ENCODE measurements around the gene SBNO1.

Gene SBNO1

DNA sequence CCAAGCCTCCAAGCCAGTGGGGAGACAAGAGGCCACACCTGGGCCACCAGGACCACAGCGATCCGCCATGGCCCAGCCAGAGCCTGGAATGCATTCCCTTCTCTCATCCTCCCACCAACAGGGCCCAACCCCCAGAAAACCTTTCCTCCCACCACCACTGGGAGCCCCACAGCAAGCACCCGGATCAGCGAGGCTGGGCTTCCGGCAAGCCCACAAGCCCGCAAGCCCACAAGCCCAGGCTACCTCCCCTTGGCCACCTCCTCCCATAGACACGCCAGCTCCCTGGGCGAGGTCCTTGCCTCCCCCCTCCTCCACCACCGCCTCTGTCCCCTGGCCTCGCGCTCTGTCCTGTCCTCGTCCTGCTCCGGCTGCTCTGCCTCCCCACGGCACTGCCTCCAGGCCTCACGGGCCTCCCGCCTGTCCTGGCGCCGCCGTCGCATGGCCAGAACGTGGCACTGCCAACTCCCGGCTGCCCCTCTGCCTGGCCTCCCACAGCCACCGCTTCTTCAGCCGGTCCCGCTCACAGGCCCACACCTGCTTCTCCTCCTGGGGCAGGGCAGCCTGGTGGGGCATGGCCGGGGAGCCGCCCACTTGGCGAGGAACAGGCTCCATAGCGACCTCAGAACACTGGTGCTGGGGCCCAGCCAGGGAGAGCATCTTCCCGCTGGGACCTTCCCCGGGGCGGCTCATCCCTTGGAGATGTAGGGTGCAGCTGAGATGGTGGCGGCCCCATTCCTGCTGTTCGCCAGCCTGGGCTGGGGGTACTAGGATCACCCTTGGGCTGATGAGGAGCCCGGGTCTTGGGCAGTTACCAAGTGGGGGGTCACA is 98.6 kb downstream of the SBNO1 start:
- TF ChIP-seq, protein P1, sequence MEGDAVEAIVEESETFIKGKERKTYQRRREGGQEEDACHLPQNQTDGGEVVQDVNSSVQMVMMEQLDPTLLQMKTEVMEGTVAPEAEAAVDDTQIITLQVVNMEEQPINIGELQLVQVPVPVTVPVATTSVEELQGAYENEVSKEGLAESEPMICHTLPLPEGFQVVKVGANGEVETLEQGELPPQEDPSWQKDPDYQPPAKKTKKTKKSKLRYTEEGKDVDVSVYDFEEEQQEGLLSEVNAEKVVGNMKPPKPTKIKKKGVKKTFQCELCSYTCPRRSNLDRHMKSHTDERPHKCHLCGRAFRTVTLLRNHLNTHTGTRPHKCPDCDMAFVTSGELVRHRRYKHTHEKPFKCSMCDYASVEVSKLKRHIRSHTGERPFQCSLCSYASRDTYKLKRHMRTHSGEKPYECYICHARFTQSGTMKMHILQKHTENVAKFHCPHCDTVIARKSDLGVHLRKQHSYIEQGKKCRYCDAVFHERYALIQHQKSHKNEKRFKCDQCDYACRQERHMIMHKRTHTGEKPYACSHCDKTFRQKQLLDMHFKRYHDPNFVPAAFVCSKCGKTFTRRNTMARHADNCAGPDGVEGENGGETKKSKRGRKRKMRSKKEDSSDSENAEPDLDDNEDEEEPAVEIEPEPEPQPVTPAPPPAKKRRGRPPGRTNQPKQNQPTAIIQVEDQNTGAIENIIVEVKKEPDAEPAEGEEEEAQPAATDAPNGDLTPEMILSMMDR (conservative IDR thresholded peaks at IDR 0.05; ENCODE audit: low read depth, low read length) = no peak
- no peak overlapping the region for H3K4me3 ChIP-seq (ENCODE audit: low read depth, low read length)
- DNase-seq (ENCODE audit: low read depth) = no peak

DNA sequence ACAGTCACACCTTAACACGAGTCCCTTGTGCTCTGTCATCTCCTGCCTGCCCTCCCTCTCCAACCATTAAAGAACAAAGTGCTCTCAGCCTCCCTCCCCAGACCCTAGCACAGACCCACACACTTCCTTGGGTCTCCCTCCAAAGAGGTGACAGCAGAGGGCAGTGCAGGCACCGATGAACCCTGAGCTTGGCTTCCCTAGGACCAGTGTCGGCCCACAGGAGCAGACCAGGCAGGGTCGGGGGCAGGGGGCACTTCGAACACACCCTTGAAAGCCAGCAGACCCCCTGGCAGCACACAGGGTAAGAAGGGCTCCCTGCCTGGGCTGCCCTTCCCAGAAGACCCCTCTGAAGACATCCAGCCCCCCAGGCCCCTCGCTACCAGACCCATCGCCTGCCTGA is 100.0 kb downstream of the SBNO1 start:
- TF ChIP-seq, protein P1 (conservative IDR thresholded peaks at IDR 0.05; ENCODE audit: low read depth, low read length) = peak; percentile 37
- DNase-seq (ENCODE audit: low read depth) = no peak
- no peak overlapping the region for H3K4me3 ChIP-seq (ENCODE audit: low read depth, low read length)

- H3K4me3 ChIP-seq (ENCODE audit: low read depth, low read length) = no peak overlapping the region
- TF ChIP-seq, protein P1 (conservative IDR thresholded peaks at IDR 0.05; ENCODE audit: low read depth, low read length) = no peak
- DNase-seq (ENCODE audit: low read depth) = peak; percentile 26
Measured at GRCh38 chr12:123263196-123263817, 101.3 kb downstream of the SBNO1 start.

GRCh38 chr12:123261196-123261595 is 103.5 kb downstream of the SBNO1 start:
- H3K4me3 ChIP-seq (ENCODE audit: low read depth, low read length) = no peak overlapping the region
- DNase-seq (ENCODE audit: low read depth) = no peak
- TF ChIP-seq, protein P1 (conservative IDR thresholded peaks at IDR 0.05; ENCODE audit: low read depth, low read length) = no peak

GRCh38 chr12:123260081-123260480 is 104.6 kb downstream of the SBNO1 start:
- no peak overlapping the region for H3K4me3 ChIP-seq (ENCODE audit: low read depth, low read length)
- TF ChIP-seq, protein P1 (conservative IDR thresholded peaks at IDR 0.05; ENCODE audit: low read depth, low read length) = no peak
- DNase-seq (ENCODE audit: low read depth) = no peak

- DNase-seq (ENCODE audit: low read depth) = no peak
- H3K4me3 ChIP-seq (ENCODE audit: low read depth, low read length) = no peak overlapping the region
- TF ChIP-seq, protein P1 (conservative IDR thresholded peaks at IDR 0.05; ENCODE audit: low read depth, low read length) = no peak
Measured at GRCh38 chr12:123258593-123258992, 106.1 kb downstream of the SBNO1 start.
